ENCODE results near the gene GPD1L. TPM values are rescaled to one million over a fixed set of nuclear protein-coding genes. Genes with fewer than 3 reads are reported as not detected.

Gene GPD1L
- total and polyA plus RNA-seq, 2 of the 13 experiments (the other 11 are each of a cell fraction or from before 2014, with no cell fraction given), result 4.9 to 13.7 TPM

DNA sequence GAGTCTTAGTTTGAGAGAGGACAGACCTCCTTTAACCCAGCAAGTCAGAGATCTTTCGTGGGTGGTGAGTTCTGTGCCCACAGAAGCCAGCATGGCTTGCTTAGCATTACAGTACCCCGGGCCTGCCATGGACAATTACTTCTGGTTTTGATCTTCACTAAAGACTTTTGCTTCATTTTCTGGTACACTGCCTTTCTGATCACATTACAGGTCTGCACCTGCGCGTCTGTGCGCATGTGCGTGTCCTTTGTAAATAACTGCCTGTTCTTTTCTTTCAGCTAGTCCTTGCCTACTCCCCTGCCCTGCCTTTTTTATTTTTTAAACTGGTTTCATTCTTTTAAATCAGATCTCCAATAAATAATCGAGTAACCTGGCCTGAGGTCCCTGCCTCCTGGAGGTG is 74.9 kb downstream of the GPD1L start (continued):
- no peak for TF ChIP-seq ZNF615 (CRISPR knock-in tag; IDR thresholded peaks at IDR 0.05; ENCODE audit: borderline replicate concordance)
- no peak for TF ChIP-seq SALL1 (CRISPR knock-in tag; IDR thresholded peaks at IDR 0.05)
- no peak for TF ChIP-seq SIN3A (IDR thresholded peaks at IDR 0.05; ENCODE audit: borderline replicate concordance, low read depth, low read length)
- no peak for TF ChIP-seq BRD4 (CRISPR knock-in tag; IDR thresholded peaks at IDR 0.05)
- TF ChIP-seq MLLT10 (CRISPR knock-in tag; IDR thresholded peaks at IDR 0.05), result no peak
- TF ChIP-seq MEIS1 (CRISPR knock-in tag; IDR thresholded peaks at IDR 0.05; ENCODE audit: borderline replicate concordance), result no peak
- no peak for TF ChIP-seq NFKB2 (CRISPR knock-in tag; IDR thresholded peaks at IDR 0.05; ENCODE audit: borderline replicate concordance)

DNA sequence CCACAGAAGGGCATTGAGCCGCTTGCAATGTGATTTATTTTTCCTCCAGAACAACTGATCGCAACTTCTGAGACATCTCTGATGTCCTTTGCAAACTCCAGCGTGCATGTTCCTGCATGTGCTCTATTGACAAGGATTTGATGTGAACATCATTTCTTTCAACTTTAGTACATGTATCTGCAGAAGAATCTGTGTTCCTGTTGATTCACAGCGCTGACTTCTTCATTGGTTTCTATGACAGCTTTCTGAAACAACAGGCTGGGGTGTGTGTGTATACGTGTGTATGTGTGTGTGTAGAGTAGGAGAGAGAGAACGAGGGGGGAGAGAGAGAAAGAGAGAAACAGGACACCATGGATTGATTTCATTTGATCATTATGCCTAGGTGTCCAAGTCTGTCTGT is 75.4 kb downstream of the GPD1L start:
- ChIA-PET POLR2A (no interaction called here), CTCF (ENCODE audit: low intra/inter-chr PET ratio, low total read pairs) (no interaction called here)
- Histone ChIP-seq H2AFZ (ENCODE audit: low read length) (no peak overlapping the region), H3K36me3 (replicated peaks in 1 of 2; ENCODE audit: control insufficient read depth in 1 of 2, insufficient read depth in 2 of 2, low read length in 2 of 2) (no peaks in the 10 kb centered on the region), H3K27me3 (ENCODE audit: control insufficient read depth in 1 of 2, insufficient read depth in 2 of 2, low read length in 2 of 2) (peaks cover 0 to 4% of the 10 kb centered on the region in 2 experiments; a peak in 2 of 5 replicates), H3K4me3 (replicated peaks in 1 of 3; ENCODE audit: insufficient read depth in 1 of 3, low read depth in 2 of 3, low read length in 3 of 3) (no peak overlapping the region), H3K9me3 (ENCODE audit: low read length) (no peaks in the 10 kb centered on the region), H4K20me1 (ENCODE audit: insufficient read depth, low read length) (no peaks in the 10 kb centered on the region), H3K4me1 (ENCODE audit: insufficient read depth, low read length) (peaks cover 46% of the 10 kb centered on the region), H3K9ac (ENCODE audit: insufficient read depth, low read depth, low read length) (no peak overlapping the region), H3K4me2 (ENCODE audit: low read depth, low read length) (no peak overlapping the region), H3K27ac (ENCODE audit: extremely low read length, insufficient read depth, low read length) (no peak overlapping the region), H3K79me2 (ENCODE audit: insufficient read depth, low read length) (no peaks in the 10 kb centered on the region)
- in situ Hi-C loops (cut with HindIII; ENCODE audit: extremely low pct_ligation_motif_present, low pct_unique_long_range_greater_than_20kb), result no loop called here
- intact Hi-C loops (cut with micrococcal nuclease; ENCODE audit: unreplicated experiment), result no loop called here
- BruUV-seq (replicated peaks), result no TSS peak
- DNase-seq (ENCODE audit: low spot score), result no peak
- 60% methylated on average over 6 of the region's 6 CpGs for WGBS (ENCODE audit: low lambda C conversion rate)
- FAIRE-seq, result no peak
- ATAC-seq, result no peak
- TF ChIP-seq ZNF850 (CRISPR knock-in tag; conservative IDR thresholded peaks at IDR 0.05) (no peak), POLR2AphosphoS2 (IDR thresholded peaks at IDR 0.05; ENCODE audit: low read depth, low read length) (no peak), ONECUT2 (CRISPR knock-in tag; IDR thresholded peaks at IDR 0.05) (no peak), ZNF563 (CRISPR knock-in tag; IDR thresholded peaks at IDR 0.05) (no peak), ZNF619 (CRISPR knock-in tag; IDR thresholded peaks at IDR 0.05) (no peak), YY1 (IDR thresholded peaks at IDR 0.05; ENCODE audit: insufficient read depth, insufficient replicate concordance, low read depth, low read length) (no peak), ZSCAN9 (CRISPR knock-in tag; IDR thresholded peaks at IDR 0.05; ENCODE audit: borderline replicate concordance) (no peak), ZNF570 (CRISPR knock-in tag; IDR thresholded peaks at IDR 0.05; ENCODE audit: borderline replicate concordance) (no peak), ZNF138 (CRISPR knock-in tag; IDR thresholded peaks at IDR 0.05; ENCODE audit: low read depth) (no peak), HHEX (CRISPR knock-in tag; IDR thresholded peaks at IDR 0.05) (no peak), PAWR (CRISPR knock-in tag; IDR thresholded peaks at IDR 0.05; ENCODE audit: borderline replicate concordance) (no peak)
- TF ChIP-seq, protein P1, sequence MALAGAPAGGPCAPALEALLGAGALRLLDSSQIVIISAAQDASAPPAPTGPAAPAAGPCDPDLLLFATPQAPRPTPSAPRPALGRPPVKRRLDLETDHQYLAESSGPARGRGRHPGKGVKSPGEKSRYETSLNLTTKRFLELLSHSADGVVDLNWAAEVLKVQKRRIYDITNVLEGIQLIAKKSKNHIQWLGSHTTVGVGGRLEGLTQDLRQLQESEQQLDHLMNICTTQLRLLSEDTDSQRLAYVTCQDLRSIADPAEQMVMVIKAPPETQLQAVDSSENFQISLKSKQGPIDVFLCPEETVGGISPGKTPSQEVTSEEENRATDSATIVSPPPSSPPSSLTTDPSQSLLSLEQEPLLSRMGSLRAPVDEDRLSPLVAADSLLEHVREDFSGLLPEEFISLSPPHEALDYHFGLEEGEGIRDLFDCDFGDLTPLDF (CRISPR knock-in tag; IDR thresholded peaks at IDR 0.05), result no peak
- TF ChIP-seq, protein P2, sequence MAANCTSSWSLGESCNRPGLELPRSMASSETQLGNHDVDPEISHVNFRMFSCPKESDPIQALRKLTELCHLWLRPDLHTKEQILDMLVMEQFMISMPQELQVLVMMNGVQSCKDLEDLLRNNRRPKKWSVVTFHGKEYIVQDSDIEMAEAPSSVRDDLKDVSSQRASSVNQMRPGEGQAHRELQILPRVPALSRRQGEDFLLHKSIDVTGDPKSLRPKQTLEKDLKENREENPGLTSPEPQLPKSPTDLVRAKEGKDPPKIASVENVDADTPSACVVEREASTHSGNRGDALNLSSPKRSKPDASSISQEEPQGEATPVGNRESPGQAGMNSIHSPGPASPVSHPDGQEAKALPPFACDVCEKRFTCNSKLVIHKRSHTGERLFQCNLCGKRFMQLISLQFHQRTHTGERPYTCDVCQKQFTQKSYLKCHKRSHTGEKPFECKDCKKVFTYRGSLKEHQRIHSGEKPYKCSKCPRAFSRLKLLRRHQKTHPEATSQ (CRISPR knock-in tag; IDR thresholded peaks at IDR 0.05; ENCODE audit: borderline replicate concordance), result no peak
- TF ChIP-seq, protein P3, sequence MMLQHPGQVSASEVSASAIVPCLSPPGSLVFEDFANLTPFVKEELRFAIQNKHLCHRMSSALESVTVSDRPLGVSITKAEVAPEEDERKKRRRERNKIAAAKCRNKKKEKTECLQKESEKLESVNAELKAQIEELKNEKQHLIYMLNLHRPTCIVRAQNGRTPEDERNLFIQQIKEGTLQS (CRISPR knock-in tag; IDR thresholded peaks at IDR 0.05), result no peak
- TF ChIP-seq, protein P4, sequence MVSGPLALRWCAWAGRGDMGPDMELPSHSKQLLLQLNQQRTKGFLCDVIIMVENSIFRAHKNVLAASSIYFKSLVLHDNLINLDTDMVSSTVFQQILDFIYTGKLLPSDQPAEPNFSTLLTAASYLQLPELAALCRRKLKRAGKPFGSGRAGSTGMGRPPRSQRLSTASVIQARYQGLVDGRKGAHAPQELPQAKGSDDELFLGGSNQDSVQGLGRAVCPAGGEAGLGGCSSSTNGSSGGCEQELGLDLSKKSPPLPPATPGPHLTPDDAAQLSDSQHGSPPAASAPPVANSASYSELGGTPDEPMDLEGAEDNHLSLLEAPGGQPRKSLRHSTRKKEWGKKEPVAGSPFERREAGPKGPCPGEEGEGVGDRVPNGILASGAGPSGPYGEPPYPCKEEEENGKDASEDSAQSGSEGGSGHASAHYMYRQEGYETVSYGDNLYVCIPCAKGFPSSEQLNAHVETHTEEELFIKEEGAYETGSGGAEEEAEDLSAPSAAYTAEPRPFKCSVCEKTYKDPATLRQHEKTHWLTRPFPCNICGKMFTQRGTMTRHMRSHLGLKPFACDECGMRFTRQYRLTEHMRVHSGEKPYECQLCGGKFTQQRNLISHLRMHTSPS (CRISPR knock-in tag; IDR thresholded peaks at IDR 0.05; ENCODE audit: low read depth), result no peak
